AG04450 (cell line): ENCODE results near the gene KLF1. TPM values are rescaled to one million over a fixed set of nuclear protein-coding genes. Genes with fewer than 3 reads are reported as not detected.

Experiments
- CTCF ChIA-PET: fragments of 300-600, 350-600 bp; formaldehyde crosslinking; extraction: SDS; loops from one replicate; lab custom pipeline; 2022; ENCODE audit warnings: antibody characterized with exemption, inconsistent platforms; lab: Charles Lee
- POLR2A ChIA-PET: fragments of 350-600 bp; formaldehyde crosslinking; extraction: SDS; loops from one replicate; lab custom pipeline; 2021; ENCODE audit warnings: antibody characterized with exemption, inconsistent platforms; lab: Yijun Ruan, JAX
- DNase-seq: peaks from one replicate; pipeline ENCODE4 v3.0.0-alpha.2; 2011; ENCODE audit warnings: low read depth, low spot score
- H3K27ac ChIP-seq: one replicate; pipeline ENCODE4 v1.5.1; 2012; ENCODE audit warnings: low read depth, low read length, control low read depth
- H3K27me3 ChIP-seq: one replicate; pipeline ENCODE4 v1.6.0; 2012; ENCODE audit warnings: low read length; ENCODE audit not compliant: control insufficient read depth, insufficient read depth
- H3K4me3 ChIP-seq: 2 replicates; pipeline ENCODE4 v1.5.1; 2011; ENCODE audit warnings: mild to moderate bottlenecking, low read depth, low read length, control low read depth
- H3K9me3 ChIP-seq: 2 replicates; pipeline ENCODE4 v1.5.1; 2012; ENCODE audit warnings: low read length; ENCODE audit not compliant: control insufficient read depth, insufficient read depth
- CTCF ChIP-seq: IDR thresholded peaks from 2 replicates; pipeline ENCODE4 v1.5.1; 2011; ENCODE audit warnings: low read depth, low read length, control low read depth, inconsistent platforms
- polyA plus RNA-seq: library from polyadenylated mRNA; depleted of rRNA; stranded (reverse); fragments of >200 nt; gene quantifications from 2 replicates; pipeline ENCODE4 v1.2.3, GENCODE V29; 2011

The KLF1 gene
- polyA plus RNA-seq, 1 experiment = not detected

- no peak for TF ChIP-seq CTCF
- peaks cover 12% of the 10 kb centered on the region for H3K9me3 ChIP-seq
- ChIA-PET CTCF (interaction anchor here (1.4 kb wide), 1 partner anchor 21 kb away, joined by 4 read pairs; no protein-coding TSS in a partner anchor), POLR2A (no interaction called here)
- no peak overlapping the region for H3K4me3 ChIP-seq
- no peak for DNase-seq
- H3K27me3 ChIP-seq = peaks cover under 1% of the 10 kb centered on the region
- no peak overlapping the region for H3K27ac ChIP-seq
Measured at GRCh38 chr19:12868540-12869112, 18.4 kb downstream of the KLF1 start.

- Histone ChIP-seq H3K9me3 (peaks cover 2% of the 10 kb centered on the region; the same call in 1 of the 2 replicates), H3K27ac (no peak overlapping the region), H3K27me3 (peaks cover 4% of the 10 kb centered on the region), H3K4me3 (peak overlapping the region; percentile 53)
- TF ChIP-seq CTCF = 0 out of 2 replicates have a peak, but pooled peaks have one; percentile 1
- ChIA-PET CTCF (interaction anchor here (1.4 kb wide), 1 partner anchor 20 kb away, joined by 4 read pairs; no protein-coding TSS in a partner anchor), POLR2A (no interaction called here)
- DNase-seq = no peak
Measured at GRCh38 chr19:12867120-12868099, 19.6 kb downstream of the KLF1 start.

GRCh38 chr19:12866416-12867119 lies 20.4 kb downstream of the KLF1 start:
- peaks cover 2% of the 10 kb centered on the region; the same call in 1 of the 2 replicates for H3K9me3 ChIP-seq
- DNase-seq = no peak
- TF ChIP-seq CTCF = no peak
- H3K27ac ChIP-seq = no peak overlapping the region
- peaks cover 4% of the 10 kb centered on the region for H3K27me3 ChIP-seq
- ChIA-PET POLR2A (interaction anchor here (1.1 kb wide), 1 partner anchor 71 kb away, joined by 3 read pairs; no protein-coding TSS in a partner anchor), CTCF (no interaction called here)
- no peak overlapping the region for H3K4me3 ChIP-seq

GRCh38 chr19:12865746-12866415 lies 21.1 kb downstream of the KLF1 start:
- TF ChIP-seq CTCF = no peak
- Histone ChIP-seq H3K4me3 (no peak overlapping the region), H3K27me3 (peaks cover 4% of the 10 kb centered on the region), H3K9me3 (peaks cover 2% of the 10 kb centered on the region; the same call in 1 of the 2 replicates), H3K27ac (no peak overlapping the region)
- POLR2A ChIA-PET = interaction anchor here (1.1 kb wide), 1 partner anchor 72 kb away, joined by 3 read pairs; no protein-coding TSS in a partner anchor
- CTCF ChIA-PET = interaction anchor here (1.2 kb wide), 1 partner anchor 108 kb away, joined by 4 read pairs; no protein-coding TSS in a partner anchor
- DNase-seq = no peak
